Endothelial cell of umbilical vein (primary cell): ENCODE data around the gene CDC5L. TPM values are rescaled to one million over a fixed set of nuclear protein-coding genes. Genes with fewer than 3 reads are reported as not detected.

Source experiments
- BruUV-seq: library from RNA; stranded (reverse); fragments of 400-500 nt; replicated peaks from 2 replicates; lab custom pipeline; 2021; lab: Mats Ljungman, UMichigan
- CTCF ChIA-PET: fragments of 300-600, 350-600 bp; sonication (Branson Sonifier 250); formaldehyde crosslinking; loops from one replicate; lab custom pipeline; 2021; ENCODE audit warnings: antibody characterized with exemption, inconsistent platforms; lab: Charles Lee
- POLR2A ChIA-PET: fragments of 300-600, 350-600 bp; sonication (Branson Sonifier 250); formaldehyde crosslinking; loops from one replicate; lab custom pipeline; 2021; ENCODE audit warnings: antibody characterized with exemption, inconsistent platforms; lab: Charles Lee
- DNase-seq: peaks from one replicate; pipeline ENCODE4 v3.0.0-alpha.2; 2011; ENCODE audit warnings: low read depth, low spot score
- FAIRE-seq: peaks from 2 replicates; lab custom pipeline; 2011; peaks lifted over from hg19 to GRCh38; lab: Jason Lieb, UNC
- H2AFZ ChIP-seq: 2 replicates; pipeline ENCODE4 v1.6.0; 2012; ENCODE audit warnings: low read depth, low read length, control low read depth, inconsistent platforms
- H3K27ac ChIP-seq: 2 replicates; pipeline ENCODE4 v1.5.1; 2011; ENCODE audit warnings: low read depth, mild to moderate bottlenecking, control low read depth, low read length, moderate library complexity; ENCODE audit not compliant: insufficient read depth
- H3K27me3 ChIP-seq, 2 experiments: 2 replicates each; pipeline versions ENCODE4 v1.6.0 to v1.6.1; 2011; ENCODE audit warnings: low read length in 2 of 2, mixed read lengths in 1 of 2; ENCODE audit not compliant: control insufficient read depth in 2 of 2, insufficient read depth in 2 of 2
- H3K36me3 ChIP-seq, 2 experiments: 2 replicates in 1 of 2; 3 replicates in 1 of 2; pipeline ENCODE4 v1.5.1; 2011; ENCODE audit warnings: low read length in 2 of 2, mild to moderate bottlenecking in 1 of 2, moderate library complexity in 1 of 2; ENCODE audit not compliant: control insufficient read depth in 2 of 2, insufficient read depth in 2 of 2; ENCODE audit errors: extremely low read depth in 1 of 2
- H3K4me1 ChIP-seq: 3 replicates; pipeline ENCODE4 v1.5.1; 2011; ENCODE audit warnings: mild to moderate bottlenecking, low read length; ENCODE audit not compliant: control insufficient read depth, insufficient read depth; ENCODE audit errors: extremely low read depth
- H3K4me2 ChIP-seq: 2 replicates; pipeline ENCODE4 v1.6.1; 2011; ENCODE audit warnings: low read length, control low read depth, mixed read lengths; ENCODE audit not compliant: insufficient read depth
- H3K4me3 ChIP-seq, 3 experiments: fragments of 200-600 bp in 1 of 3; sonication (generic), shearing (Covaris generic) in 1 of 3; replicated peaks in 1 of 3; 2 replicates each; pipeline ENCODE4 v1.5.1; 2011 to 2016; ENCODE audit warnings: control low read depth in 3 of 3, low read length in 3 of 3, mild to moderate bottlenecking in 2 of 3, inconsistent platforms in 1 of 3, low read depth in 1 of 3, moderate library complexity in 1 of 3; ENCODE audit not compliant: insufficient read depth in 1 of 3
- H3K79me2 ChIP-seq: 2 replicates; pipeline ENCODE4 v1.6.0; 2012; ENCODE audit warnings: low read length, inconsistent platforms; ENCODE audit not compliant: control insufficient read depth, insufficient read depth
- H3K9ac ChIP-seq: replicated peaks from 2 replicates; pipeline ENCODE3; 2011; ENCODE audit warnings: low read length, control low read depth; ENCODE audit not compliant: insufficient read depth; ENCODE audit errors: extremely low read depth
- H3K9me1 ChIP-seq: replicated peaks from 3 replicates; pipeline ENCODE4 v1.6.0; 2011; ENCODE audit warnings: mild to moderate bottlenecking, low read length; ENCODE audit not compliant: control insufficient read depth, insufficient read depth; ENCODE audit errors: extremely low read depth
- H3K9me3 ChIP-seq: replicated peaks from 2 replicates; pipeline ENCODE4 v1.5.1; 2012; ENCODE audit warnings: low read length, inconsistent platforms; ENCODE audit not compliant: control insufficient read depth, insufficient read depth
- H4K20me1 ChIP-seq: replicated peaks from 2 replicates; pipeline ENCODE3; 2011; ENCODE audit warnings: mild to moderate bottlenecking, low read length; ENCODE audit not compliant: control insufficient read depth, insufficient read depth; ENCODE audit errors: extremely low read depth
- CTCF ChIP-seq, 2 donors: IDR thresholded peaks; 1 replicate in 1 of 2; 2 replicates in 1 of 2; pipeline ENCODE4 v1.5.1; 2011; ENCODE audit warnings: low read length in 2 of 2, mild to moderate bottlenecking in 2 of 2, moderate library complexity in 2 of 2, control low read depth in 1 of 2, inconsistent platforms in 1 of 2, low read depth in 1 of 2; ENCODE audit not compliant: insufficient read depth in 1 of 2; ENCODE audit errors: extremely low read depth in 1 of 2
- EZH2 ChIP-seq: IDR thresholded peaks from 2 replicates; pipeline ENCODE4 v1.6.1; 2012; ENCODE audit warnings: borderline replicate concordance, low read depth, mild to moderate bottlenecking, moderate library complexity, low read length, inconsistent platforms; ENCODE audit not compliant: severe bottlenecking
- FOS ChIP-seq: IDR thresholded peaks from 2 replicates; pipeline ENCODE4 v1.6.1; 2011; ENCODE audit warnings: mild to moderate bottlenecking, low read length, moderate library complexity, borderline replicate concordance; ENCODE audit not compliant: insufficient read depth
- GATA2 ChIP-seq: IDR thresholded peaks from 2 replicates; pipeline ENCODE4 v1.7.0; 2011; ENCODE audit warnings: low read depth, mild to moderate bottlenecking, moderate library complexity, mixed read lengths, low read length; ENCODE audit not compliant: insufficient read length, insufficient read depth
- JUN ChIP-seq: IDR thresholded peaks from 2 replicates; pipeline ENCODE4 v1.6.1; 2011; ENCODE audit warnings: borderline replicate concordance, low read depth; ENCODE audit not compliant: insufficient read length, insufficient read depth
- MYC ChIP-seq: IDR thresholded peaks from one replicate; pipeline ENCODE4 v1.6.1; 2011; ENCODE audit warnings: mild to moderate bottlenecking, low read depth, low read length
- POLR2A ChIP-seq: IDR thresholded peaks from 2 replicates; pipeline ENCODE4 v1.6.1; 2012; ENCODE audit warnings: low read depth, mild to moderate bottlenecking, control low read depth, low read length
- POLR2AphosphoS5 ChIP-seq: IDR thresholded peaks from 2 replicates; pipeline ENCODE4 v1.6.1; 2012; ENCODE audit warnings: low read depth, mild to moderate bottlenecking, control low read depth, low read length, moderate library complexity; ENCODE audit not compliant: insufficient read depth
- dilution Hi-C: fragments of 300-500 bp; cut with MboI; formaldehyde crosslinking; loops from one replicate; pipeline ENCODE4 v1.15.0; 2019; ENCODE audit warnings: low sequenced_read_pairs; ENCODE audit not compliant: extremely low pct_ligation_motif_present
- intact Hi-C: fragments of 100-400 bp; cut with micrococcal nuclease; formaldehyde crosslinking; loops from one replicate; pipeline ENCODE4 v1.10.0; 2022
- polyA plus RNA-seq, 4 experiments: library from polyadenylated mRNA; depleted of rRNA in 3 of 4; stranded (reverse) in 3 of 4; unstranded in 1 of 4; fragments of >200 nt; gene quantifications; 2 replicates each; pipeline versions ENCODE4 v1.2.1 to v1.2.3, GENCODE V29; 2011 to 2012; ENCODE audit warnings: missing spikeins in 1 of 4
- total RNA-seq: library from RNA; stranded (reverse); gene quantifications from 2 replicates; pipeline ENCODE4 v1.2.3, GENCODE V29; 2021
- TF ChIP-seq, protein P1 (sequence below): IDR thresholded peaks from 2 replicates; pipeline ENCODE4 v1.6.1; 2011; ENCODE audit not compliant: insufficient read depth, insufficient read length

Gene CDC5L
- total and polyA plus RNA-seq, 2 donors (not counting 3 experiments of a cell fraction or from before 2014, with no cell fraction given): 6.9 to 24.6 TPM

GRCh38 chr6:44395501-44395900 lies 8.0 kb downstream of the CDC5L start:
- Histone ChIP-seq H3K27me3 (no peaks in the 10 kb centered on the region), H3K27ac (no peak overlapping the region), H2AFZ (no peak overlapping the region), H3K4me1 (peaks cover 5% of the 10 kb centered on the region), H3K36me3 (peaks cover 23 to 39% of the 10 kb centered on the region in 2 experiments), H3K4me3 (no peak overlapping the region), H3K9me3 (no peaks in the 10 kb centered on the region), H3K4me2 (no peak overlapping the region), H3K9me1 (no peaks in the 10 kb centered on the region), H3K9ac (no peak overlapping the region), H3K79me2 (peaks cover 13% of the 10 kb centered on the region), H4K20me1 (no peaks in the 10 kb centered on the region)
- FAIRE-seq (no peak), DNase-seq (no peak)
- intact Hi-C loops: no loop called here
- TF ChIP-seq FOS (no peak), CTCF (IDR thresholded peaks at IDR 0.05; ENCODE audit: extremely low read depth in 1 of 2, insufficient read depth in 1 of 2, low read depth in 1 of 2, low read length in 2 of 2) (no peak), MYC (no peak), POLR2AphosphoS5 (no peak), POLR2A (no peak), EZH2 (no peak), GATA2 (no peak), JUN (no peak)
- TF ChIP-seq, protein P1, sequence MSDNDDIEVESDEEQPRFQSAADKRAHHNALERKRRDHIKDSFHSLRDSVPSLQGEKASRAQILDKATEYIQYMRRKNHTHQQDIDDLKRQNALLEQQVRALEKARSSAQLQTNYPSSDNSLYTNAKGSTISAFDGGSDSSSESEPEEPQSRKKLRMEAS: no peak
- dilution Hi-C loops: no loop called here
- ChIA-PET POLR2A (no interaction called here), CTCF (no interaction called here)
- no TSS peak for BruUV-seq
